Muscle layer of duodenum (tissue), 2 donors: ENCODE results near the gene TMEM125.

Experiments used
- H3K27ac ChIP-seq: one replicate; pipeline ENCODE4 v1.7.0; 2013; ENCODE audit warnings: mild to moderate bottlenecking, low read length
- H3K27me3 ChIP-seq: one replicate; pipeline ENCODE4 v1.7.0; 2013; ENCODE audit warnings: low read depth, mild to moderate bottlenecking, control low read depth, low read length
- H3K36me3 ChIP-seq, 2 donors: one replicate each; pipeline ENCODE4 v1.7.0; 2013; ENCODE audit warnings: low read length in 2 of 2, control low read depth in 1 of 2, mild to moderate bottlenecking in 1 of 2; ENCODE audit not compliant: insufficient read depth in 2 of 2, control insufficient read depth in 1 of 2
- H3K4me1 ChIP-seq, 2 donors: one replicate each; pipeline ENCODE4 v1.7.0; 2013; ENCODE audit warnings: low read length in 2 of 2, mild to moderate bottlenecking in 2 of 2, control low read depth in 1 of 2, moderate library complexity in 1 of 2; ENCODE audit not compliant: insufficient read depth in 2 of 2, control insufficient read depth in 1 of 2
- H3K4me3 ChIP-seq, 2 donors: one replicate each; pipeline ENCODE4 v1.7.0; 2013; ENCODE audit warnings: low read length in 2 of 2, low read depth in 1 of 2, mild to moderate bottlenecking in 1 of 2
- H3K9me3 ChIP-seq, 2 donors: one replicate each; pipeline ENCODE4 v1.7.0; 2013; ENCODE audit warnings: low read length in 2 of 2, control low read depth in 1 of 2, mild to moderate bottlenecking in 1 of 2; ENCODE audit not compliant: control insufficient read depth in 1 of 2
- donor health status: healthy.

TMEM125 gene

GRCh38 chr1:43234267-43234666, 35.5 kb upstream of the TMEM125 start:
- Histone ChIP-seq H3K27ac (no peak overlapping the region), H3K4me1 (peaks cover 4 to 9% of the 10 kb centered on the region in 2 donors)

GRCh38 chr1:43235040-43235439, 34.7 kb upstream of the TMEM125 start:
- H3K9me3 ChIP-seq = no peaks in the 10 kb centered on the region

More at GRCh38 chr1:43234267-43234666, 35.5 kb upstream of the TMEM125 start:
- H3K9me3 ChIP-seq = no peaks in the 10 kb centered on the region
- no peaks in the 10 kb centered on the region for H3K36me3 ChIP-seq
- H3K4me3 ChIP-seq = no peak overlapping the region
- H3K27me3 ChIP-seq = no peaks in the 10 kb centered on the region

DNA sequence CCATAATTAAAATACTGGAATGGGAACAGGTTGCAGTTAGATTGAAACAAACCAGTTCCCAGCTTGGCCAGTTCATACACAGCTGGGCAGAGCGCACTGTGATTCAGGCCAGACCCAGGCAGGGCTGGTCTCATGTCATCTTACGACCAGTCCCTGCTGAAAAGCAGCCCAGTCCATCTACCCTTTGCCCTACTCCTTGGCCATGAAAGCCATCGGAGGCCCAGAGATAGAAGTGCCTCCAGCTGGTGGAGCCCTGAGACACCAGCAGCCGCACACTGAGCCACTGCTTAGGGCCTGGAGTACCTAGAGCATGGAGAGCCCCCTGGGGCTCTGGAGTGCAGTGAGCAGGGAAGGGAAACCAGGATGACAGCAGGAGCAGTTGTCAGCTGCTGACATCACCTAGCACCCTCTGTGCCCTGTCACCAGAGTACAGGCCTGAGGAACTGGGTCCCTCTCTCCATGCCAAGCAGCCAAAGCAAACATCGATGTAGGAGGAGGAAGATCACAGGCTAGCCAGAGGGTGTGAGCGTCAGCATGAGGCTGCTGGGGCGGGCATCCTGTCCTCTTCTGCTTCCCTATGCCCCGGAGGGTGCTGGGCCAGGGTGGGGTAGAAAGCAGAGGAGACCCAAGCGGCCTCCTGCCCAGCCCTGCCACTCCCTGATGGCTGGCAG, 34.2 kb upstream of the TMEM125 start:
- Histone ChIP-seq H3K27ac (no peak overlapping the region), H3K36me3 (no peaks in the 10 kb centered on the region), H3K4me3 (no peak overlapping the region), H3K9me3 (no peaks in the 10 kb centered on the region), H3K4me1 (peaks cover 0 to 5% of the 10 kb centered on the region in 2 donors), H3K27me3 (no peaks in the 10 kb centered on the region)

More at GRCh38 chr1:43235040-43235439, 34.7 kb upstream of the TMEM125 start:
- Histone ChIP-seq H3K36me3 (no peaks in the 10 kb centered on the region), H3K27me3 (no peaks in the 10 kb centered on the region), H3K27ac (no peak overlapping the region), H3K4me1 (peaks cover 0 to 5% of the 10 kb centered on the region in 2 donors), H3K4me3 (no peak overlapping the region)

DNA sequence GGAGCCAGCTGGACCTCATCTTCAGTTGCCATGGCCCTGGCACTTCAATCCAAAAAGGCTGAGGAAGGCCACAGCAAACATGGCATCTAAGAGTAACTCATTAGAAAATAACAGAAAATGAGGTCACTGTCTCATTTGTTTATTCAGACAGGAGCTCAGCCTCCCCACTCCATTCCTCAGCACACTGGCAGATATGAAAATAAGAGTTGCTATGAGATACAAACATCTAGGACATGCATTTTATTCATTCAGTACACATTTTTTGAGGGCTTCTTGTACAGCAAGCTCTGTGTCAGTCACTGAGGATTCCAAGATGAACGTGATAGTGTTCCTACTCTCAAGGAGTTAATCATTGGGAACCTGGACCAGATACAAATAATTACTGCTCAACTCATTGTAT, 32.7 kb upstream of the TMEM125 start:
- H3K27ac ChIP-seq = no peak overlapping the region
- H3K4me1 ChIP-seq = peaks cover 0 to 5% of the 10 kb centered on the region in 2 donors
- no peaks in the 10 kb centered on the region for H3K9me3 ChIP-seq
- H3K4me3 ChIP-seq = no peak overlapping the region
- no peaks in the 10 kb centered on the region for H3K36me3 ChIP-seq
- no peaks in the 10 kb centered on the region for H3K27me3 ChIP-seq

DNA sequence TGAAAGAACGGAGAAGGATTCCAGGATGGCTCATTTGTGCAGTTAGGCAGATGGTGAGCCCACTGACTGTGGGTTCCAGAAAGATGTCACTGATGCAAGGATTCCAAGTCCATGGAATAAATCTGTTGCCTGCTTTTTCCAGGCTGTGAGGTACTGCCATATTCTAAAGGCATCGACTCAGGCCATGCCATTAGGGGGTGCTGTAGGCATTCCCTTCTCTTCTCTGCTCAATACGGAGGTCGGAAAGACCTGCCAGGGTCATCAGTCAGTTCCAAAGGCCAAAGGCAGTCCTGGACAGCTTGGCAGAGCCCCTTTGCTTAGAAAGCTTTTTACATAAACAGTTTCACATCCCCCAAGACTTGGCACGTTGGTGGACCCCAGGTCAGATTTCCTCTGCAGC, 31.7 kb upstream of the TMEM125 start:
- Histone ChIP-seq H3K9me3 (no peaks in the 10 kb centered on the region), H3K4me3 (no peak overlapping the region), H3K36me3 (no peaks in the 10 kb centered on the region), H3K27me3 (no peaks in the 10 kb centered on the region), H3K4me1 (peaks cover 0 to 5% of the 10 kb centered on the region in 2 donors), H3K27ac (no peak overlapping the region)

- no peak overlapping the region for H3K27ac ChIP-seq
Measured at GRCh38 chr1:43238991-43239469, 30.8 kb upstream of the TMEM125 start.

DNA sequence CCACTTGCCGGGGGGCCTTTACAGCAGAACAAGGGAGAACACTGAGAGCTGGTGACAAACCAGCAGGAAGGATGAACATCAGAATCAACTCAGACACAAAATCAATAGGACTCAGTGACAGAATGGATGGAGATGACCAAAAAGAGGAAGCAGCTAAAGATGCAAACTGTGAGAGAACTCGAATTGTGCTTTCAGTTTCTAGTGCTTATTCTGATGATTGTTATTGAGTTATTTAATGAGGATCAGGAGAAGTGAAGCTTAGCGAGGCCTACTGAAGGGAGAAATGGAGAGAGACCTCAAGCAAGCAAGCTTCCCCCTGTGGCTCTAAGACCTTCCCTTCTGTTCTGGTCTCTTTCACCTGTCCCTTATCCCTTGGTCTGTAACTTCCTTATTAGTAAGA, 30.3 kb upstream of the TMEM125 start:
- Histone ChIP-seq H3K27ac (no peak overlapping the region), H3K36me3 (no peaks in the 10 kb centered on the region), H3K27me3 (no peaks in the 10 kb centered on the region), H3K4me1 (peaks cover 0 to 5% of the 10 kb centered on the region in 2 donors), H3K4me3 (no peak overlapping the region), H3K9me3 (no peaks in the 10 kb centered on the region)

More at GRCh38 chr1:43238991-43239469, 30.8 kb upstream of the TMEM125 start:
- no peaks in the 10 kb centered on the region for H3K9me3 ChIP-seq
- H3K36me3 ChIP-seq = no peaks in the 10 kb centered on the region
- no peaks in the 10 kb centered on the region for H3K27me3 ChIP-seq
- peaks cover 0 to 5% of the 10 kb centered on the region in 2 donors for H3K4me1 ChIP-seq
- H3K4me3 ChIP-seq = no peak overlapping the region

DNA sequence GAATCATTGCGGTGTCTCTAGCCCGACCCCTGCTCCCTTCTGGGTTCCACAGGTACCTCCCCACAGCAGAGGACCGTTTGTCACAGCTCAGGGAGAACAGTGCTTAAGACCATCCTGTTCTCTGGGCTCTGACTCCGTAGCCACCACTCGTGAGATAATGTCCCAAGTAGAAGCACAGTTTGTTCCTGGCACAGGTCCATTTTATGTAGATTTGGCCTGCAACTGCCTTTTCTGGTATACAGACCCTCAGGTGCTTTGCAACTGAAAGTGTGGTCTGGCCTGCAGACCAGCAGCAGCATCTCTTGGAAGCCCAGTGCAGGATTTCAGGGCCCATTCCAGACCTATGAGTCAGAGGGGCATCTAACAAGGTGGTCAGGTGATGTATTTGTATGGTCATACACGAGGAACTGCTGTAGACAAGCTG, 28.4 kb upstream of the TMEM125 start:
- Histone ChIP-seq H3K4me1 (peaks cover 0 to 5% of the 10 kb centered on the region in 2 donors), H3K27ac (no peak overlapping the region), H3K4me3 (no peak overlapping the region), H3K36me3 (no peaks in the 10 kb centered on the region), H3K9me3 (no peaks in the 10 kb centered on the region), H3K27me3 (no peaks in the 10 kb centered on the region)

- no peak overlapping the region for H3K27ac ChIP-seq
- H3K9me3 ChIP-seq = no peaks in the 10 kb centered on the region
- H3K27me3 ChIP-seq = no peaks in the 10 kb centered on the region
- H3K4me3 ChIP-seq = no peak overlapping the region
- H3K4me1 ChIP-seq = peaks cover 0 to under 1% of the 10 kb centered on the region in 2 donors
- no peaks in the 10 kb centered on the region for H3K36me3 ChIP-seq
Measured at GRCh38 chr1:43243299-43243698, 26.5 kb upstream of the TMEM125 start.

GRCh38 chr1:43246466-43247213, 23.1 kb upstream of the TMEM125 start:
- H3K27ac ChIP-seq = no peak overlapping the region
- no peaks in the 10 kb centered on the region for H3K9me3 ChIP-seq
- no peaks in the 10 kb centered on the region for H3K36me3 ChIP-seq
- no peaks in the 10 kb centered on the region for H3K27me3 ChIP-seq
- H3K4me3 ChIP-seq = no peak overlapping the region
- no peaks in the 10 kb centered on the region for H3K4me1 ChIP-seq

GRCh38 chr1:43247256-43247921, 22.4 kb upstream of the TMEM125 start:
- no peaks in the 10 kb centered on the region for H3K27me3 ChIP-seq
- no peaks in the 10 kb centered on the region for H3K4me1 ChIP-seq
- H3K4me3 ChIP-seq = no peak overlapping the region
- H3K36me3 ChIP-seq = no peaks in the 10 kb centered on the region
- H3K9me3 ChIP-seq = no peaks in the 10 kb centered on the region
- H3K27ac ChIP-seq = no peak overlapping the region
